DOHH2 (cell line): ENCODE measurements around the gene DYTN.
"Not testable (repeated sequence)": the region's sequence is repeated elsewhere in the genome, so short reads cannot be mapped to it uniquely, and the experiment has no call there.

Experiments
- H3F3A ChIP-seq: fragments of 200-600 bp; sonication (generic), shearing (Covaris generic); 2 replicates; pipeline ENCODE4 v1.6.0; 2016; ENCODE audit warnings: antibody characterized with exemption, mild to moderate bottlenecking; ENCODE audit not compliant: control insufficient read depth, insufficient read depth
- H3K27ac ChIP-seq: fragments of 200-600 bp; sonication (generic); 2 replicates; pipeline ENCODE4 v1.5.1; 2014; ENCODE audit warnings: low read depth, mild to moderate bottlenecking, low read length, moderate library complexity
- H3K27me3 ChIP-seq: fragments of 200-600 bp; sonication (generic); 2 replicates; pipeline ENCODE4 v1.6.1; 2014; ENCODE audit warnings: mild to moderate bottlenecking, low read length, mixed read lengths; ENCODE audit not compliant: control insufficient read depth
- H3K36me3 ChIP-seq: fragments of 200-600 bp; sonication (generic); 2 replicates; pipeline ENCODE4 v1.6.1; 2014; ENCODE audit warnings: mild to moderate bottlenecking, low read length, moderate library complexity, mixed read lengths; ENCODE audit not compliant: control insufficient read depth
- H3K4me1 ChIP-seq: fragments of 200-600 bp; sonication (generic); 2 replicates; pipeline ENCODE4 v1.6.1; 2014; ENCODE audit warnings: mild to moderate bottlenecking, low read length, mixed read lengths; ENCODE audit not compliant: control insufficient read depth
- H3K4me2 ChIP-seq: fragments of 200-600 bp; sonication (generic); 2 replicates; pipeline ENCODE4 v1.6.0; 2014; ENCODE audit warnings: mild to moderate bottlenecking, low read length, moderate library complexity
- H3K4me3 ChIP-seq: fragments of 200-600 bp; sonication (generic); 2 replicates; pipeline ENCODE4 v1.5.1; 2014; ENCODE audit warnings: mild to moderate bottlenecking, low read length, mixed read lengths
- H3K79me2 ChIP-seq: fragments of 200-600 bp; sonication (generic); 2 replicates; pipeline ENCODE4 v1.6.1; 2014; ENCODE audit warnings: mild to moderate bottlenecking, low read length, mixed read lengths; ENCODE audit not compliant: control insufficient read depth
- H3K9me2 ChIP-seq: fragments of 200-600 bp; sonication (generic); replicated peaks from 2 replicates; pipeline ENCODE4 v1.6.1; 2014; ENCODE audit warnings: mild to moderate bottlenecking, low read length, mixed read lengths; ENCODE audit not compliant: control insufficient read depth
- H3K9me3 ChIP-seq: fragments of 200-600 bp; sonication (generic); 2 replicates; pipeline ENCODE4 v1.6.1; 2014; ENCODE audit warnings: antibody characterized with exemption, low read length, mixed read lengths; ENCODE audit not compliant: control insufficient read depth, insufficient read depth
- H4K20me1 ChIP-seq: fragments of 200-600 bp; sonication (generic); 2 replicates; pipeline ENCODE4 v1.6.0; 2014; ENCODE audit warnings: low read depth, mild to moderate bottlenecking, antibody characterized with exemption, low read length, moderate library complexity; ENCODE audit not compliant: control insufficient read depth, insufficient read depth
- CTCF ChIP-seq: fragments of 200-600 bp; sonication (generic); IDR thresholded peaks from one replicate; pipeline ENCODE4 v1.5.1; 2014; ENCODE audit warnings: antibody characterized with exemption, mild to moderate bottlenecking, low read depth, low read length; ENCODE audit not compliant: poor library complexity, severe bottlenecking
- EZH2phosphoT487 ChIP-seq: fragments of 200-600 bp; sonication (generic); IDR thresholded peaks from 2 replicates; pipeline ENCODE4 v1.6.1; 2017; ENCODE audit warnings: borderline replicate concordance, mild to moderate bottlenecking, antibody characterized with exemption, low read length, moderate library complexity, mixed read lengths

The DYTN gene

GRCh38 chr2:206721256-206721920 lies 3.2 kb upstream of the DYTN start:
- Histone ChIP-seq H3K4me3 (no peak overlapping the region), H3F3A (no peaks in the 10 kb centered on the region), H3K27ac (no peak overlapping the region), H4K20me1 (no peaks in the 10 kb centered on the region), H3K4me2 (no peak overlapping the region), H3K79me2 (no peaks in the 10 kb centered on the region), H3K9me2 (no peaks in the 10 kb centered on the region), H3K9me3 (no peaks in the 10 kb centered on the region), H3K36me3 (no peaks in the 10 kb centered on the region), H3K27me3 (no peaks in the 10 kb centered on the region), H3K4me1 (no peaks in the 10 kb centered on the region)
- no peak for TF ChIP-seq EZH2phosphoT487
- no peak for TF ChIP-seq CTCF

GRCh38 chr2:206716623-206717022 lies 1.6 kb downstream of the DYTN start:
- Histone ChIP-seq H4K20me1 (no peaks in the 10 kb centered on the region), H3K79me2 (no peaks in the 10 kb centered on the region), H3K9me2 (no peaks in the 10 kb centered on the region), H3K9me3 (no peaks in the 10 kb centered on the region), H3K36me3 (no peaks in the 10 kb centered on the region), H3K27ac (no peak overlapping the region), H3K4me3 (no peak overlapping the region), H3K27me3 (0 out of 2 replicates have a peak, but pooled peaks cover 3% of the 10 kb centered on the region), H3K4me2 (no peak overlapping the region), H3K4me1 (no peaks in the 10 kb centered on the region), H3F3A (no peaks in the 10 kb centered on the region)
- TF ChIP-seq EZH2phosphoT487 = no peak
- TF ChIP-seq CTCF = no peak

- not testable (repeated sequence) for H3K9me3 ChIP-seq, H3K4me3 ChIP-seq, H3K36me3 ChIP-seq, H3K4me1 ChIP-seq, H3F3A ChIP-seq, H4K20me1 ChIP-seq, H3K9me2 ChIP-seq, H3K27me3 ChIP-seq, H3K27ac ChIP-seq, H3K4me2 ChIP-seq, H3K79me2 ChIP-seq
Measured at GRCh38 chr2:206715183-206715582, 3.0 kb downstream of the DYTN start.

- no peaks in the 10 kb centered on the region for H3K9me3 ChIP-seq
- H4K20me1 ChIP-seq = no peaks in the 10 kb centered on the region
- no peak overlapping the region for H3K27ac ChIP-seq
- no peaks in the 10 kb centered on the region for H3K36me3 ChIP-seq
- H3F3A ChIP-seq = no peaks in the 10 kb centered on the region
- TF ChIP-seq CTCF (no peak), EZH2phosphoT487 (no peak)
- H3K79me2 ChIP-seq = no peaks in the 10 kb centered on the region
- H3K4me3 ChIP-seq = no peak overlapping the region
- no peaks in the 10 kb centered on the region for H3K9me2 ChIP-seq
- H3K27me3 ChIP-seq = 0 out of 2 replicates have a peak, but pooled peaks cover 3% of the 10 kb centered on the region
- no peaks in the 10 kb centered on the region for H3K4me1 ChIP-seq
- H3K4me2 ChIP-seq = no peak overlapping the region
Measured at GRCh38 chr2:206713746-206714145, 4.5 kb downstream of the DYTN start.
